OCI-LY3 (cell line): ENCODE data around the gene AHNAK.

ENCODE experiments used
- EZH2phosphoT487 ChIP-seq: fragments of 200-600 bp; shearing (Covaris generic); IDR thresholded peaks from 2 replicates; pipeline ENCODE4 v1.6.1; 2018; ENCODE audit warnings: antibody characterized with exemption, mixed run types, low read depth
- TF ChIP-seq, protein P1 (sequence below): fragments of 200-600, 300-600 bp; sonication (generic); IDR thresholded peaks from 2 replicates; pipeline ENCODE4 v1.5.1; 2014; ENCODE audit warnings: antibody characterized with exemption, low read length, low read depth

DNA sequence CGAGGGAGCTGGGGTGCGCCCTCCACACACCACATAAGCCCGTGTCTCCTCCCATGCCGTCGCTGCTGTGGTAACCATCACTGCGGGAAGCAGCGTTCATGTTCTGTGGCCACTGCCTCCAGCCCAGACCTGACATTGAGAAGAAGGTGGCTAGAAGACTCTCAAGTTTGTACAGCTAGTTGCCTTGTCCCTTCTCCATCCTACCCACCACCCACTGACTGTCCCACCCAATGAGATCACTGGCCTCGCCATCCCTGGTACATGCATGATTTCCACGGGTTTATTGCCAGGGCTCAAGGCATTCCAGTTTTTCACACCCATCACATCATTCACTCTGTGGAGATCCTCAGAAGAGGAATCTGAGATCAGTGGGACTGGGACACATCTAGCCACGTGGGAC, 33.0 kb downstream of the AHNAK start:
- TF ChIP-seq, protein P1, sequence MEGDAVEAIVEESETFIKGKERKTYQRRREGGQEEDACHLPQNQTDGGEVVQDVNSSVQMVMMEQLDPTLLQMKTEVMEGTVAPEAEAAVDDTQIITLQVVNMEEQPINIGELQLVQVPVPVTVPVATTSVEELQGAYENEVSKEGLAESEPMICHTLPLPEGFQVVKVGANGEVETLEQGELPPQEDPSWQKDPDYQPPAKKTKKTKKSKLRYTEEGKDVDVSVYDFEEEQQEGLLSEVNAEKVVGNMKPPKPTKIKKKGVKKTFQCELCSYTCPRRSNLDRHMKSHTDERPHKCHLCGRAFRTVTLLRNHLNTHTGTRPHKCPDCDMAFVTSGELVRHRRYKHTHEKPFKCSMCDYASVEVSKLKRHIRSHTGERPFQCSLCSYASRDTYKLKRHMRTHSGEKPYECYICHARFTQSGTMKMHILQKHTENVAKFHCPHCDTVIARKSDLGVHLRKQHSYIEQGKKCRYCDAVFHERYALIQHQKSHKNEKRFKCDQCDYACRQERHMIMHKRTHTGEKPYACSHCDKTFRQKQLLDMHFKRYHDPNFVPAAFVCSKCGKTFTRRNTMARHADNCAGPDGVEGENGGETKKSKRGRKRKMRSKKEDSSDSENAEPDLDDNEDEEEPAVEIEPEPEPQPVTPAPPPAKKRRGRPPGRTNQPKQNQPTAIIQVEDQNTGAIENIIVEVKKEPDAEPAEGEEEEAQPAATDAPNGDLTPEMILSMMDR: no peak
- no peak for TF ChIP-seq EZH2phosphoT487
